Measurements from ENCODE around the gene PCSK5.

DNA sequence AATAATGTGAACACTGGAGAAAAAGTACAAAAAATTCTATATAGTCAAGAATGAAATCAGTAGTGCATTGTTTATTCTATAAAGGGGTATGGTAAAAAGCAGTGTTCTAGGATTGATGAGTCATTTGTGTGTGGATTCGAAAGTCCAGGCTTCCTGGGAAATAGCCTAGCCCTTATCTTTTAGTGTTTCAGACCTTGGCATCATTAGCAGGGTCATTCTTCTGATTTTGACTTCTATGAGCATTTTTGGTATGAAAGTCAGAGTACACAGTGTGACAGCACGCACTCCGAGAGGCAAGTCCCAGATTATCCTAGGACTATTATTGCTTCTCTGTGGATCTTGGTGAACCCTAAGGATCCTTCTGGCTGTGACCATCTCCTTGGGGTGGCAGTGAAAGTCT, 16.9 kb downstream of the PCSK5 start:
- TF ChIP-seq, protein P1, sequence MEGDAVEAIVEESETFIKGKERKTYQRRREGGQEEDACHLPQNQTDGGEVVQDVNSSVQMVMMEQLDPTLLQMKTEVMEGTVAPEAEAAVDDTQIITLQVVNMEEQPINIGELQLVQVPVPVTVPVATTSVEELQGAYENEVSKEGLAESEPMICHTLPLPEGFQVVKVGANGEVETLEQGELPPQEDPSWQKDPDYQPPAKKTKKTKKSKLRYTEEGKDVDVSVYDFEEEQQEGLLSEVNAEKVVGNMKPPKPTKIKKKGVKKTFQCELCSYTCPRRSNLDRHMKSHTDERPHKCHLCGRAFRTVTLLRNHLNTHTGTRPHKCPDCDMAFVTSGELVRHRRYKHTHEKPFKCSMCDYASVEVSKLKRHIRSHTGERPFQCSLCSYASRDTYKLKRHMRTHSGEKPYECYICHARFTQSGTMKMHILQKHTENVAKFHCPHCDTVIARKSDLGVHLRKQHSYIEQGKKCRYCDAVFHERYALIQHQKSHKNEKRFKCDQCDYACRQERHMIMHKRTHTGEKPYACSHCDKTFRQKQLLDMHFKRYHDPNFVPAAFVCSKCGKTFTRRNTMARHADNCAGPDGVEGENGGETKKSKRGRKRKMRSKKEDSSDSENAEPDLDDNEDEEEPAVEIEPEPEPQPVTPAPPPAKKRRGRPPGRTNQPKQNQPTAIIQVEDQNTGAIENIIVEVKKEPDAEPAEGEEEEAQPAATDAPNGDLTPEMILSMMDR (IDR thresholded peaks at IDR 0.05): no peak
- TF ChIP-seq POLR2A (IDR thresholded peaks at IDR 0.05): no peak

All from right lobe of liver (tissue), 4 donors.